ENCODE measurements around the gene TBX10.
"Not testable (repeated sequence)": the region's sequence is repeated elsewhere in the genome, so short reads cannot be mapped to it uniquely, and the experiment has no call there.

The TBX10 gene

DNA sequence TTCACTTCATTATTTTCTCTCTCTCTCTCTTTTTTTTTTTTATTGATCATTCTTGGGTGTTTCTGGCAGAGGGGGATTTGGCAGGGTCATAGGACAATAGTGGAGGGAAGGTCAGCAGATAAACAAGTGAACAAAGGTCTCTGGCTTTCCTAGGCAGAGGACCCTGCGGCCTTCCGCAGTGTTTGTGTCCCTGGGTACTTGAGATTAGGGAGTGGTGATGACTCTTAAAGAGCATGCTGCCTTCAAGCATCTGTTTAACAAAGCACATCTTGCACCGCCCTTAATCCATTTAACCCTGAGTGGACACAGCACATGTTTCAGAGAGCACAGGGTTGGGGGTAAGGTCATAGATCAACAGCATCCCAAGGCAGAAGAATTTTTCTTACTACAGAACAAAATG, 42.1 kb downstream of the TBX10 start:
- DNase-seq, result not testable (repeated sequence)

GRCh38 chr11:67596753-67597300, 42.7 kb downstream of the TBX10 start:
- no peak for DNase-seq

DNA sequence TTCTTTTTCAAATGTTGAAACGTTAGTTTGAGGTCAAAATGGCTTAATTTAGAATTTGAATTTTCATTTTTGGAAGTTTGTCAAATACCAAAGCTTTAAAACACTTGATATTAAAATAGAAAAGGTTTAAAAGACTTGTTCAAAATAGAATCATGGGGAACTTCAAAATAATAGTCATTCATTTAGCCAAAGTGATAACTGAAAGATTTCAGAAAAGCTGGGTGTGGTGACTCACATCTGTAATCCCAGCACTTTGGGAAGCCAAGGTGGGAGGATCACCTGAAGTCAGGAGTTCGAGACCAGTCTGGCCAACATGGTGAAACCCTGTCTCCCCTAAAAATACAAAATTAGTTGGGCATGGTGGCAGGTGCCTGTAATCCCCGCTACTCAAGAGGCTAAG, 45.1 kb downstream of the TBX10 start:
- DNase-seq, result no peak

DNA sequence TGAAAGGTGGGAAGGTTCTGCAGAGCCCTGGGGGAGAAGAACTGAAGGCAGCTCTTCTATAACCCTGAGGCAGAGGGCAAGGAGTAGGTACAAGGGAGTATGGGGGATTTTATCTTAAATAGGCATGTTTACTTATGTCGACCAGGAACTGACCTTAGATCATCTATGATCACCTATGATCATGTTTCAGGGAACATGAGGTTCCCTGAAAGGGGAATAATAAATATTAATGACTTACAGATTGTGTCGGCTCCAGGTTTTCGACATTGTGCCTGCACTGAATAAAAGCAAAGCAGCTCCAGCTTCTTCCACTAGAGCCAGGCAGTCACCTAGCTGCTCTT, 46.0 kb downstream of the TBX10 start:
- no peak for DNase-seq

- no peak for DNase-seq
Observed at GRCh38 chr11:67592880-67593564, 46.5 kb downstream of the TBX10 start.

- not testable (repeated sequence) for DNase-seq
Observed at GRCh38 chr11:67588899-67589415, 50.6 kb downstream of the TBX10 start.

- DNase-seq, result no peak
Observed at GRCh38 chr11:67588136-67588503, 51.4 kb downstream of the TBX10 start.

DNA sequence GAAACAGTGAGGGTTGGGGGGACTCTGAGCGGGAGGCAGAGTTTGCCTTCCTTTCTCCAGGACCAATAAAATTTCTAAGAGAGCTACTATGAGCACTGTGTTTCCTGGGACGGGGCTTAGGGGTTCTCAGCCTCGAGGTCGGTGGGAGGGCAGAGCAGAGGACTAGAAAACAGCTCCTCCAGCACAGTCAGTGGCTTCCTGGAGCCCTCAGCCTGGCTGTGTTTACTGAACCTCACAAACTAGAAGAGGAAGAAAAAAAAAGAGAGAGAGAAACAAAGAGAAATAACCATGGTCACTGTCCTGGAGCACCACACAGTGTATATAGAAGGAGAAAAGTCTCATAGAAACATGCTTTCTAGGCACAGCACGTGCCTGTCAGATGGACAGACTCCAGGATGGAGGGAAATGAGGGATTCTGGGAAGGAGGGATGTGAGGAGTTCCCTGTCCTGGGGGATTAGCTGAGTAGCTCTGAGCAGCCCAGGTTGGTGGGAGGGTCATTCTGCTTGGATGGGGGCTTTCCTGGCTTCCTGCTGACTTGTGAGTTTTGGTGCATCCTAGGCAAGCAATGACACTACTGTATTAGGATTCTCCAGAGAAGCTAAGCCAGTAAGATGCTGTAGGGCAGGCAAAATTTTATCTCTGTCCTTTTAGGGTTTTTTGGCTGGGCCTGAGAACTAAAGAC, 52.9 kb downstream of the TBX10 start:
- no peak for DNase-seq

DNA sequence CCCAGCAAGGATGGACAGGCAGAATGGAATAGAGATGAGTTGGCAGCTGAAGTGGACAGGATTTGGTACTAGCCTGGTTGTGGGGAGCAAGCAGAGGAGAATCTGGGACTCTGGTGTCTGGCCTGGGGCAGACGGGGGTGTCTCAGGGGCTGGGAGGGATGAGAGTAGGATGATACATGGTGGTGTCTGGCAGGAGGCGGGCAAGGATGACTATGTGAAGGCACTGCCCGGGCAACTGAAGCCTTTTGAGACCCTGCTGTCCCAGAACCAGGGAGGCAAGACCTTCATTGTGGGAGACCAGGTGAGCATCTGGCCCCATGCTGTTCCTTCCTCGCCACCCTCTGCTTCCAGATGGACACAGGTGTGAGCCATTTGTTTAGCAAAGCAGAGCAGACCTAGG, 53.7 kb downstream of the TBX10 start:
- DNase-seq, result no peak

GRCh38 chr11:67584881-67585873, 54.4 kb downstream of the TBX10 start:
- DNase-seq, result no peak

DNA sequence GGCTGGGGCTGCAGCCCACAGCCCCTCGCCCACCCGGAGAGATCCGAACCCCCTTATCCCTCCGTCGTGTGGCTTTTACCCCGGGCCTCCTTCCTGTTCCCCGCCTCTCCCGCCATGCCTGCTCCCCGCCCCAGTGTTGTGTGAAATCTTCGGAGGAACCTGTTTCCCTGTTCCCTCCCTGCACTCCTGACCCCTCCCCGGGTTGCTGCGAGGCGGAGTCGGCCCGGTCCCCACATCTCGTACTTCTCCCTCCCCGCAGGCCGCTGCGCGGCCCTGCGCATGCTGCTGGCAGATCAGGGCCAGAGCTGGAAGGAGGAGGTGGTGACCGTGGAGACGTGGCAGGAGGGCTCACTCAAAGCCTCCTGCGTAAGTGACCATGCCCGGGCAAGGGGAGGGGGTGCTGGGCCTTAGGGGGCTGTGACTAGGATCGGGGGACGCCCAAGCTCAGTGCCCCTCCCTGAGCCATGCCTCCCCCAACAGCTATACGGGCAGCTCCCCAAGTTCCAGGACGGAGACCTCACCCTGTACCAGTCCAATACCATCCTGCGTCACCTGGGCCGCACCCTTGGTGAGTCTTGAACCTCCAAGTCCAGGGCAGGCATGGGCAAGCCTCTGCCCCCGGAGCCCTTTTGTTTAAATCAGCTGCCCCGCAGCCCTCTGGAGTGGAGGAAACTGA, 55.2 kb downstream of the TBX10 start:
- no peak for DNase-seq

DNA sequence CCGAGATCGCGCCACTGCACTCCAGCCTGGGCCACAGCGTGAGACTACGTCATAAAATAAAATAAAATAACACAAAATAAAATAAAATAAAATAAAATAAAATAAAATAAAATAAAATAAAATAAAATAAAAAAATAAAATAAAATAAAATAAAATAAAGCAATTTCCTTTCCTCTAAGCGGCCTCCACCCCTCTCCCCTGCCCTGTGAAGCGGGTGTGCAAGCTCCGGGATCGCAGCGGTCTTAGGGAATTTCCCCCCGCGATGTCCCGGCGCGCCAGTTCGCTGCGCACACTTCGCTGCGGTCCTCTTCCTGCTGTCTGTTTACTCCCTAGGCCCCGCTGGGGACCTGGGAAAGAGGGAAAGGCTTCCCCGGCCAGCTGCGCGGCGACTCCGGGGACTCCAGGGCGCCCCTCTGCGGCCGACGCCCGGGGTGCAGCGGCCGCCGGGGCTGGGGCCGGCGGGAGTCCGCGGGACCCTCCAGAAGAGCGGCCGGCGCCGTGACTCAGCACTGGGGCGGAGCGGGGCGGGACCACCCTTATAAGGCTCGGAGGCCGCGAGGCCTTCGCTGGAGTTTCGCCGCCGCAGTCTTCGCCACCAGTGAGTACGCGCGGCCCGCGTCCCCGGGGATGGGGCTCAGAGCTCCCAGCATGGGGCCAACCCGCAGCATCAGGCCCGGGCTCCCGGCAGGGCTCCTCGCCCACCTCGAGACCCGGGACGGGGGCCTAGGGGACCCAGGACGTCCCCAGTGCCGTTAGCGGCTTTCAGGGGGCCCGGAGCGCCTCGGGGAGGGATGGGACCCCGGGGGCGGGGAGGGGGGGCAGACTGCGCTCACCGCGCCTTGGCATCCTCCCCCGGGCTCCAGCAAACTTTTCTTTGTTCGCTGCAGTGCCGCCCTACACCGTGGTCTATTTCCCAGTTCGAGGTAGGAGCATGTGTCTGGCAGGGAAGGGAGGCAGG, 56.0 kb downstream of the TBX10 start, which contains the start of gene GSTP1:
Gene GSTP1 (plus strand): TSS at position 566 of the 958 bp plus-strand sequence. CDS start 32 bp downstream, at position 598.
- DNase-seq, result no peak

GRCh38 chr11:67582011-67582410, 57.6 kb downstream of the TBX10 start:
- DNase-seq, result no peak

DNA sequence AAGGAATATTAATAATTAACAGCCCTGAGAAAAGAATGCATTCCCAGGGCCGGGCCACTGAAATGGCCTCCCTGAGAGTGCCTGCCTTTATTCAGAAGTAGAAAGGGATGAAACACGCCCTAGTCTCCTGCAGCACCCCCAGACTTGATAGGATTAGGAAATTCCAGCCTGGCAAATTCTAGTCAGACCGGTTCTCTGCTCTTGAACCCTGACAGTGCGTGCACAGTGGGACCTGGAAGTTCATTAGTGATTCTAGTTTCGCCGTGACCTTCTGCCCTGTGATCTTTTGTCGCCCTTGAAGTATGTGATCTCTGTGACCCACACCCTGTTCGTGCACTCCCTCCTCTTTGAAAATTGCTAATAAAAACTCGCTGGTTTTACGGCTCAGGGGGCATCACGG, 58.1 kb downstream of the TBX10 start:
- DNase-seq, result no peak

Data from NCI-H1105 treated with DMSO at 0.1 percent for 48 hours (cell line).